Measurements from ENCODE around the gene RCCD1. TPM values are rescaled to one million over a fixed set of nuclear protein-coding genes. Genes with fewer than 3 reads are reported as not detected.

RCCD1 gene
- total RNA-seq, 1 experiment from 2014 or later: 8.6 TPM

- peaks cover 18% of the 10 kb centered on the region for H3K36me3 ChIP-seq
- H3K27me3 ChIP-seq: no peaks in the 10 kb centered on the region
- H3K4me3 ChIP-seq: no peak overlapping the region
- peaks cover 9% of the 10 kb centered on the region for H3K4me1 ChIP-seq
- H3K9me3 ChIP-seq (replicated peaks): no peaks in the 10 kb centered on the region
- no peak for DNase-seq
- no peak overlapping the region for H3K27ac ChIP-seq
Measured at GRCh38 chr15:90989040-90989768, 34.5 kb downstream of the RCCD1 start.

- H3K27me3 ChIP-seq: no peaks in the 10 kb centered on the region
- peaks cover 9% of the 10 kb centered on the region for H3K4me1 ChIP-seq
- H3K27ac ChIP-seq: no peak overlapping the region
- H3K36me3 ChIP-seq: peaks cover 10% of the 10 kb centered on the region; the same call in 1 of the 2 replicates
- H3K4me3 ChIP-seq: no peak overlapping the region
- DNase-seq: no peak
- H3K9me3 ChIP-seq (replicated peaks): no peaks in the 10 kb centered on the region
Measured at GRCh38 chr15:90990446-90990845, 35.8 kb downstream of the RCCD1 start.

GRCh38 chr15:90991587-90992285 is 37.1 kb downstream of the RCCD1 start:
- Histone ChIP-seq H3K4me1 (peaks cover 9% of the 10 kb centered on the region), H3K36me3 (0 out of 2 replicates have a peak, but pooled peaks cover 3% of the 10 kb centered on the region), H3K27ac (no peak overlapping the region), H3K9me3 (replicated peaks) (no peaks in the 10 kb centered on the region), H3K4me3 (no peak overlapping the region), H3K27me3 (no peaks in the 10 kb centered on the region)
- DNase-seq: no peak

- Histone ChIP-seq H3K4me1 (peaks cover under 1% of the 10 kb centered on the region; the same call in 1 of the 2 replicates), H3K9me3 (replicated peaks) (no peaks in the 10 kb centered on the region), H3K4me3 (peak overlapping the region; percentile 97), H3K36me3 (peaks cover 17% of the 10 kb centered on the region), H3K27me3 (no peaks in the 10 kb centered on the region), H3K27ac (peak overlapping the region; percentile 94)
- DNase-seq: no peak
Measured at GRCh38 chr15:90994059-90994416, 39.4 kb downstream of the RCCD1 start.

GRCh38 chr15:90994417-90995311 is 40.0 kb downstream of the RCCD1 start, which contains the start of gene PRC1:
PRC1 (minus strand) TSS chr15:90994535; CDS start chr15:90994417, 118 bp downstream.
- Histone ChIP-seq H3K4me3 (peak within 1 kb of the TSS; percentile 97), H3K4me1 (no peaks in the 10 kb centered on the region; the same call in 1 of the 2 replicates), H3K36me3 (peaks cover 20% of the 10 kb centered on the region), H3K27me3 (no peaks in the 10 kb centered on the region), H3K9me3 (replicated peaks) (no peaks in the 10 kb centered on the region), H3K27ac (peak within 1 kb of the TSS; percentile 94)
- peak; percentile 99 for DNase-seq

GRCh38 chr15:90998737-90999136 is 44.1 kb downstream of the RCCD1 start:
- H3K9me3 ChIP-seq (replicated peaks): no peaks in the 10 kb centered on the region
- no peak overlapping the region for H3K4me3 ChIP-seq
- no peaks in the 10 kb centered on the region for H3K27me3 ChIP-seq
- no peaks in the 10 kb centered on the region; the same call in 1 of the 2 replicates for H3K4me1 ChIP-seq
- peaks cover 35% of the 10 kb centered on the region for H3K36me3 ChIP-seq
- no peak for DNase-seq
- no peak overlapping the region for H3K27ac ChIP-seq

GRCh38 chr15:91001209-91001608 is 46.5 kb downstream of the RCCD1 start:
- Histone ChIP-seq H3K4me1 (no peaks in the 10 kb centered on the region), H3K27ac (no peak overlapping the region), H3K4me3 (no peak overlapping the region), H3K27me3 (no peaks in the 10 kb centered on the region), H3K9me3 (replicated peaks) (no peaks in the 10 kb centered on the region), H3K36me3 (peaks cover 43% of the 10 kb centered on the region)
- DNase-seq: no peak

- H3K9me3 ChIP-seq (replicated peaks): no peaks in the 10 kb centered on the region
- no peak overlapping the region for H3K27ac ChIP-seq
- no peak overlapping the region for H3K4me3 ChIP-seq
- DNase-seq: no peak
- no peaks in the 10 kb centered on the region for H3K27me3 ChIP-seq
- H3K4me1 ChIP-seq: no peaks in the 10 kb centered on the region
- H3K36me3 ChIP-seq: peaks cover 31% of the 10 kb centered on the region
Measured at GRCh38 chr15:91007266-91007665, 52.6 kb downstream of the RCCD1 start.

Other genes with a start within 250 kb of the RCCD1 start
- gene BLM, start 237.5 kb upstream of the RCCD1 start, total RNA-seq (2014; rRNA removed; shearing (Covaris generic)): 54.2 and 65.9 TPM in 2 replicates
- gene FURIN, start 86.3 kb upstream of the RCCD1 start, total RNA-seq (2014; rRNA removed; shearing (Covaris generic)): 12.0 and 12.6 TPM in 2 replicates
- gene FES, start 70.4 kb upstream of the RCCD1 start, total RNA-seq (2014; rRNA removed; shearing (Covaris generic)): 0.25 and 1.1 TPM in 2 replicates
- 11.0 and 12.6 TPM in 2 replicates for gene MAN2A2, start 51.6 kb upstream of the RCCD1 start, total RNA-seq (2014; rRNA removed; shearing (Covaris generic))
- gene HDDC3, start 22.3 kb upstream of the RCCD1 start, total RNA-seq (2014; rRNA removed; shearing (Covaris generic)): 4.6 and 4.7 TPM in 2 replicates
- 40.7 and 42.4 TPM in 2 replicates for gene UNC45A, start 19.6 kb upstream of the RCCD1 start, total RNA-seq (2014; rRNA removed; shearing (Covaris generic))
- 250 and 275 TPM in 2 replicates for gene PRC1, start 39.7 kb downstream of the RCCD1 start, total RNA-seq (2014; rRNA removed; shearing (Covaris generic))
- gene VPS33B, start 67.7 kb downstream of the RCCD1 start, total RNA-seq (2014; rRNA removed; shearing (Covaris generic)): 7.5 and 8.6 TPM in 2 replicates
- not detected in 2 replicates for gene SV2B, start 145.4 kb downstream of the RCCD1 start, total RNA-seq (2014; rRNA removed; shearing (Covaris generic))

Measured in SJCRH30 (cell line).